SK-N-SH (cell line): ENCODE measurements around the gene SEMA4G. TPM values are rescaled to one million over a fixed set of nuclear protein-coding genes. Genes with fewer than 3 reads are reported as not detected.

ENCODE experiments used
- CTCF ChIA-PET: fragments of 300-600, 350-600 bp; formaldehyde crosslinking; extraction: SDS; loops from one replicate; lab custom pipeline; 2021; lab: Yijun Ruan, JAX
- POLR2A ChIA-PET: fragments of 350-600 bp; sonication (Branson Sonifier 250); formaldehyde crosslinking; extraction: SDS; loops from one replicate; lab custom pipeline; 2020; ENCODE audit warnings: antibody characterized with exemption, inconsistent platforms; lab: Yijun Ruan, JAX
- DNase-seq: peaks from one replicate; pipeline ENCODE4 v3.0.0; 2012
- H2AFZ ChIP-seq: fragments of 200-600 bp; sonication (generic); 2 replicates; pipeline ENCODE4 v1.8.1; 2016; ENCODE audit warnings: antibody characterized with exemption, mild to moderate bottlenecking, low read depth
- H3F3A ChIP-seq: fragments of 200-600 bp; sonication (generic); replicated peaks from 2 replicates; pipeline ENCODE3; 2016; ENCODE audit warnings: antibody characterized with exemption, mild to moderate bottlenecking; ENCODE audit not compliant: insufficient read depth
- H3K27ac ChIP-seq, 2 experiments: fragments of 200-500 bp in 1 of 2; fragments of 200-600 bp in 1 of 2; sonication (Bioruptor generic) in 1 of 2; sonication (generic), shearing (Covaris generic) in 1 of 2; 2 replicates each; pipeline versions ENCODE4 v1.5.1 to v1.6.1; 2014 to 2016; ENCODE audit warnings: low read depth in 2 of 2, inconsistent platforms in 1 of 2, low read length in 1 of 2, mild to moderate bottlenecking in 1 of 2, mixed read lengths in 1 of 2
- H3K27me3 ChIP-seq: fragments of 200-600 bp; sonication (generic), shearing (Covaris generic); 2 replicates; pipeline ENCODE4 v1.6.1; 2016; ENCODE audit warnings: mixed run types; ENCODE audit not compliant: insufficient read depth
- H3K36me3 ChIP-seq, 2 experiments: fragments of 200-500 bp in 1 of 2; fragments of 200-600 bp in 1 of 2; sonication (Bioruptor generic) in 1 of 2; sonication (generic) in 1 of 2; replicated peaks in 1 of 2; 2 replicates each; pipeline versions ENCODE3 to v1.5.1; 2014 to 2016; ENCODE audit warnings: low read length in 1 of 2, mild to moderate bottlenecking in 1 of 2; ENCODE audit not compliant: insufficient read depth in 2 of 2, control insufficient read depth in 1 of 2
- H3K4me1 ChIP-seq, 2 experiments: fragments of 200-500 bp in 1 of 2; fragments of 200-600 bp in 1 of 2; sonication (Bioruptor generic) in 1 of 2; sonication (generic), shearing (Covaris generic) in 1 of 2; 2 replicates each; pipeline versions ENCODE4 v1.5.1 to v1.6.1; 2014 to 2016; ENCODE audit warnings: low read depth in 1 of 2, low read length in 1 of 2, mixed run types in 1 of 2; ENCODE audit not compliant: insufficient read depth in 2 of 2, control insufficient read depth in 1 of 2
- H3K4me2 ChIP-seq: fragments of 200-600 bp; sonication (generic), shearing (Covaris generic); 2 replicates; pipeline ENCODE4 v1.6.1; 2017; ENCODE audit warnings: mixed run types
- H3K4me3 ChIP-seq, 2 experiments: fragments of 200-500 bp in 1 of 2; fragments of 200-600 bp in 1 of 2; sonication (Bioruptor generic) in 1 of 2; sonication (generic), shearing (Covaris generic) in 1 of 2; 2 replicates each; pipeline versions ENCODE4 v1.5.1 to v1.8.1; 2014 to 2016; ENCODE audit warnings: low read depth in 2 of 2, inconsistent platforms in 1 of 2, low read length in 1 of 2, mild to moderate bottlenecking in 1 of 2, mixed read lengths in 1 of 2, moderate library complexity in 1 of 2
- H3K79me2 ChIP-seq: fragments of 200-600 bp; sonication (generic); 2 replicates; pipeline ENCODE4 v1.8.1; 2017; ENCODE audit warnings: mild to moderate bottlenecking; ENCODE audit not compliant: insufficient read depth
- H3K9ac ChIP-seq: fragments of 200-600 bp; sonication (generic); 2 replicates; pipeline ENCODE4 v1.6.1; 2017; ENCODE audit warnings: mixed run types
- H3K9me2 ChIP-seq: fragments of 200-600 bp; sonication (generic); 2 replicates; pipeline ENCODE4 v1.6.1; 2017; ENCODE audit warnings: mixed run types
- H3K9me3 ChIP-seq: fragments of 200-600 bp; sonication (generic); 2 replicates; pipeline ENCODE4 v1.6.1; 2017; ENCODE audit warnings: mixed run types, mild to moderate bottlenecking, moderate library complexity
- H4K20me1 ChIP-seq: fragments of 200-600 bp; sonication (generic); 2 replicates; pipeline ENCODE4 v1.6.1; 2017; ENCODE audit warnings: mild to moderate bottlenecking, mixed run types; ENCODE audit not compliant: insufficient read depth
- CHD2 ChIP-seq: fragments of 150-350 bp; IDR thresholded peaks from 2 replicates; pipeline ENCODE4 v1.6.1; 2018; ENCODE audit warnings: low read length; ENCODE audit not compliant: partially characterized antibody
- EP300 ChIP-seq, 2 experiments: IDR thresholded peaks; 2 replicates each; pipeline versions ENCODE4 v1.4.0 to v1.6.1; 2012; ENCODE audit warnings: borderline replicate concordance in 1 of 2, low read depth in 1 of 2, low read length in 1 of 2
- FOXJ3 ChIP-seq: sonication (generic); formaldehyde crosslinking; IDR thresholded peaks from 2 replicates; pipeline ENCODE4 v1.5.1; 2020; ENCODE audit warnings: mild to moderate bottlenecking, missing genetic modification reagents
- GATA2 ChIP-seq: sonication (generic); formaldehyde crosslinking; IDR thresholded peaks from 2 replicates; pipeline ENCODE4 v1.5.0; 2020; ENCODE audit warnings: mild to moderate bottlenecking, missing genetic modification reagents
- NFIC ChIP-seq: IDR thresholded peaks from 2 replicates; pipeline ENCODE4 v1.4.0; 2012; ENCODE audit warnings: borderline replicate concordance
- POLR2AphosphoS5 ChIP-seq: IDR thresholded peaks from 2 replicates; pipeline ENCODE4 v1.6.1; 2012; ENCODE audit warnings: low read depth, low read length
- RXRA ChIP-seq: IDR thresholded peaks from 2 replicates; pipeline ENCODE4 v1.4.0; 2012; ENCODE audit warnings: low read depth, mild to moderate bottlenecking, borderline replicate concordance
- TAF1 ChIP-seq: IDR thresholded peaks from 2 replicates; pipeline ENCODE4 v1.6.1; 2012; ENCODE audit warnings: low read depth, mild to moderate bottlenecking, low read length, moderate library complexity, borderline replicate concordance
- TCF12 ChIP-seq: IDR thresholded peaks from 2 replicates; pipeline ENCODE4 v1.4.0; 2012
- YY1 ChIP-seq: IDR thresholded peaks from 2 replicates; pipeline ENCODE4 v1.4.0; 2012; ENCODE audit warnings: low read depth, mild to moderate bottlenecking
- WGBS: methylation state at CpG from one replicate; pipeline ENCODE4 v1.1.6; 2017; ENCODE audit warnings: low lambda C conversion rate; 5-methylcytosine and 5-hydroxymethylcytosine counted together
- polyA plus RNA-seq, 3 experiments: library from polyadenylated mRNA; depleted of rRNA; stranded (reverse); fragments of >200 nt; gene quantifications; 2 replicates each; pipeline ENCODE4 v1.2.3, GENCODE V29; 2012

The SEMA4G gene
- polyA plus RNA-seq, 1 of the 3 experiments (the other 2 are of a cell fraction), result 16.2 TPM

DNA sequence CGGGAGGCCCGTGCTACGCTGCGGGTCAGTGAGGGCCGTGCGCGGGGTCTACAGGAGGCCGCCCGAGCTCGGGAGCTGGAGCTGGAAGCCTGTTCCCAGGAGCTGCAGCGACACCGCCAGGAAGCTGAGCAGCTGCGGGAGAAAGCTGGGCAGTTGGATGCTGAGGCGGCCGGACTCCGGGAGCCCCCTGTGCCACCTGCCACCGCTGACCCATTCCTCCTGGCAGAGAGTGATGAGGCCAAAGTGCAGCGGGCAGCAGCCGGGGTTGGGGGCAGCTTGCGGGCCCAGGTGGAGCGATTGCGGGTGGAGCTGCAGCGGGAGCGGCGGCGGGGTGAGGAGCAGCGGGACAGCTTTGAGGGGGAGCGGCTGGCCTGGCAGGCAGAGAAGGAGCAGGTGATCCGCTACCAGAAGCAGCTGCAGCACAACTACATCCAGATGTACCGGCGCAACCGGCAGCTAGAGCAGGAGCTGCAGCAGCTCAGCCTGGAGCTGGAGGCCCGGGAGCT lies 37.3 kb downstream of the SEMA4G start:
- TF ChIP-seq GATA2 (CRISPR knock-in tag) (no peak), CHD2 (peak; percentile 39)
- H3K36me3 ChIP-seq, result peaks cover 38 to 48% of the 10 kb centered on the region in 2 experiments
- H3F3A ChIP-seq, result peaks cover 11% of the 10 kb centered on the region
- no peak overlapping the region for H3K4me3 ChIP-seq
- ChIA-PET POLR2A (interaction anchor here (0.6 to 1.0 kb wide), 3 partner anchors 15 to 486 kb away, joined by 3 read pairs; no protein-coding TSS in a partner anchor), CTCF (interaction anchor here (0.9 to 24.5 kb wide), 4 partner anchors 7 to 24 kb away, joined by 3 to 443 read pairs (median 74); partner anchors contain the start of gene LZTS2)
- peaks cover 11 to 26% of the 10 kb centered on the region in 2 experiments; a peak in 3 of 4 replicates for H3K4me1 ChIP-seq
- no peak overlapping the region for H3K9ac ChIP-seq
- H3K9me3 ChIP-seq, result no peaks in the 10 kb centered on the region
- DNase-seq, result peak; percentile 51
- H2AFZ ChIP-seq, result no peak overlapping the region
- no peaks in the 10 kb centered on the region for H3K27me3 ChIP-seq
- H3K4me2 ChIP-seq, result no peak overlapping the region
- H3K27ac ChIP-seq, result peak overlapping the region in 1 of 2 experiments; percentile 61; a peak in 2 of 4 replicates
- H3K9me2 ChIP-seq, result no peaks in the 10 kb centered on the region
- peaks cover 34% of the 10 kb centered on the region for H4K20me1 ChIP-seq
- 95% methylated on average over 23 of the region's 33 CpGs for WGBS
- peaks cover 30% of the 10 kb centered on the region for H3K79me2 ChIP-seq

DNA sequence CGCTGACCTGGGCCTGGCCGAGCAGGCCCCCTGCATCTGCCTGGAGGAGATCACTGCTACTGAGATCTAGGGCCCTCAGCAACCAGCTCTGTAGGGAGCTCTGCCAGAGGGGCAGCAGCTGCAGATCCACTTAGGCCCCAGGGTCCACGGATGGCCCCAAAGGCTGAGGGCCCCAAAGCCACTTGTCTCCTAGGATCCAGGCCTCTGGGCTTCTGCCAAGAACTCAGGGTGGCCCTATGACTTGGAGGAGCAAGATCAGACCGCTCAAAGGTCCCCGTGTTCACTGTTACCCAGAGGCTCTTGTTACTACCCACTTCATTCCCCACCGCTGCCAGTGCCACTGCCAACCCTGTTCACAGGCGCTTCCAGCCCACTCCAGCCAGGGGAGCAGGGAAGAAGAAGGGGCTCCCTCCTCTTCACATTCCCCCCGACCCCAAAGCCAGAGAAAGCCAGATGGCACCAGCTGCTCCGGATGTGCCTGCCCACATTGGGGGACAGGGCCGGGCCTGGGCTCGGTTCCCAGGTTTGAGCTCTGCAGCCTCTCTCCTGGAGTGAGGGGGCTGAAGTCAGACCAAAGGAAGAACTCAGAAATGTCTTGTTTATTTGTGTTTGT lies 37.9 kb downstream of the SEMA4G start:
- TF ChIP-seq TCF12 (no peak), NFIC (no peak), EP300 (IDR thresholded peaks at IDR 0.05; ENCODE audit: borderline replicate concordance in 1 of 2, low read depth in 1 of 2, low read length in 1 of 2) (no peak), FOXJ3 (CRISPR knock-in tag) (no peak), POLR2AphosphoS5 (no peak), TAF1 (no peak), YY1 (no peak), RXRA (no peak)
- H3K4me1 ChIP-seq, result peaks cover 6 to 26% of the 10 kb centered on the region in 2 experiments; a peak in 3 of 4 replicates
- no peak overlapping the region for H3K4me2 ChIP-seq
- peaks cover 29% of the 10 kb centered on the region for H4K20me1 ChIP-seq
- peaks cover 16% of the 10 kb centered on the region for H3F3A ChIP-seq
- H3K4me3 ChIP-seq, result no peak overlapping the region
- CTCF ChIA-PET, result interaction anchor here (0.6 to 24.5 kb wide), 6 partner anchors 8 to 134 kb away, joined by 3 to 443 read pairs (median 10); partner anchors contain the start of gene LZTS2
- no peaks in the 10 kb centered on the region for H3K9me3 ChIP-seq
- H3K79me2 ChIP-seq, result peaks cover 24% of the 10 kb centered on the region
- H3K27me3 ChIP-seq, result no peaks in the 10 kb centered on the region
- no peak overlapping the region for H3K9ac ChIP-seq
- POLR2A ChIA-PET, result interaction anchor here (0.6 to 1.0 kb wide), 3 partner anchors 15 to 486 kb away, joined by 3 read pairs; no protein-coding TSS in a partner anchor
- H2AFZ ChIP-seq, result no peak overlapping the region
- WGBS, result 90% methylated on average over 8 of the region's 11 CpGs
- peaks cover 37 to 48% of the 10 kb centered on the region in 2 experiments for H3K36me3 ChIP-seq
- no peaks in the 10 kb centered on the region for H3K9me2 ChIP-seq
- DNase-seq, result no peak
- H3K27ac ChIP-seq, result peak overlapping the region in 1 of 2 experiments; percentile 61; a peak in 2 of 4 replicates
